ENCODE results near the gene MYLK2. TPM values are rescaled to one million over a fixed set of nuclear protein-coding genes. Genes with fewer than 3 reads are reported as not detected.

MYLK2 gene
- total RNA-seq, 1 donor from 2014 or later, result 0.19 TPM

- intact Hi-C loops (cut with DNase I), result no loop called here
- ATAC-seq (ENCODE audit: poor library complexity) (peak; percentile 57), DNase-seq (no peak)
These were observed 26.2 kb downstream of the MYLK2 start, which contains the start of gene FOXS1 for GRCh38 chr20:31845300-31845863. Gene FOXS1 (minus strand): TSS chr20:31845604. CDS start chr20:31845542, 62 bp downstream.

DNA sequence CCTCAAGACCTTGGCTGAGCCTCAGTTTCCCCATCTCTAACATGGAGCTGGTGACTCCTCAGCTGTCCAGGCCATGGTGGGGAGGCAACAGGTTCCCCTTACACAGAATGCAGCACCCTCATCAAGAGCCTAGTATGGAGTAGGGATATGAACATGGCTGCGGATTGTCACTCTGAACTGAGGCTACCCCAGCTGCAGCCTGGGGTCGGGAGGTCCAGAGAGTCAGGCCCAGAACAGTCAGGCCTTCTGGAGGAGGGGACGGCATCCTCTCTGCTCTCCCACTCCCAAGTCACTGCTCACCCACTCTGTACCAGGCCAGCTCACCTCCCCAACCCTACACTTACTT, 27.6 kb downstream of the MYLK2 start:
- intact Hi-C loops (cut with DNase I), result no loop called here
- ATAC-seq (ENCODE audit: poor library complexity), result no peak
- DNase-seq, result no peak

DNA sequence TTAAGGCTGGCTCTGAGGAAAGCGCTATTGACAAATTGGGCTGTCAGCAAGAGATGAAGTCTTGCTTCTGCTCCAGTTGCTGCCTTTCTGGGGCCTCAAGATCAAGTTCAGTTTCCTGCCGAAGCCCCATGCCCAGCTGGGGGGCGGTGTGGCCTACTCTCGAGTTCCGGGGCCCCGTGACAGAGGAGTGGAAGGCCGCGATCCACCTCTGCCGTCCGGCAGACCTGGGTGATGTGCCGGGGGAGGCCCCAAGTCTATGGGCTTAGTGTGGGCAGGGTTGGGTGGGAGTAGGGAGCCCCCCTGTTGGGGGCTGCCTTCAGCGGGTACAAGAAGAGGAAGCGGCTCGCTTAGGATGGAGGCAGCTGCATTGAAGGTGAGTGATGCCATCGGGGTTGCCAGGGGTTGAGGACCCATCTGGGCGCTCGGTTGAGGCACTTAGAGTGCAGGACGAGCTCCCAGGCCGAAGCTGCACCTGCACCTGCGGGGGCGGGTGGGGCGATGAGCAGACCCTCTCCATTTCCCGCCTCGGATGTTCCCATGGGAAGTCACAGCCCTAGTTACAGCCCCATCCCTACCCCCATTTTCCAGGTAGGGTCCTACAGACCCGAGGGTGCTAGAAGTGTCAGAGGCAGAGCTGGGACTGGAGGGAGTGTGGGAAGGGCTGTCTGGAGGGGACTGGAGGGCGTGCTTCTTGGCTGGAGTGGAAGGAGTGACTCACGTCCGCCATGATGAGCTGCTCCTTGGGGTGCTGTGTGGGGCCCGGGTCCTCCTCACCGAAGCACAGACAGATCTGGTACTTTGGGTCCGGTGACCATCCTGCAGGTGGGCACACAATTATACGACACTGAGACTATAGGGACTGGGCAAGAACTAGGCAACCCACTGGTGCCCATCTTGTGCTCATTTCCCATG, 29.2 kb downstream of the MYLK2 start:
- ATAC-seq (ENCODE audit: poor library complexity) (no peak), DNase-seq (no peak)
- intact Hi-C loops (cut with DNase I), result no loop called here

DNA sequence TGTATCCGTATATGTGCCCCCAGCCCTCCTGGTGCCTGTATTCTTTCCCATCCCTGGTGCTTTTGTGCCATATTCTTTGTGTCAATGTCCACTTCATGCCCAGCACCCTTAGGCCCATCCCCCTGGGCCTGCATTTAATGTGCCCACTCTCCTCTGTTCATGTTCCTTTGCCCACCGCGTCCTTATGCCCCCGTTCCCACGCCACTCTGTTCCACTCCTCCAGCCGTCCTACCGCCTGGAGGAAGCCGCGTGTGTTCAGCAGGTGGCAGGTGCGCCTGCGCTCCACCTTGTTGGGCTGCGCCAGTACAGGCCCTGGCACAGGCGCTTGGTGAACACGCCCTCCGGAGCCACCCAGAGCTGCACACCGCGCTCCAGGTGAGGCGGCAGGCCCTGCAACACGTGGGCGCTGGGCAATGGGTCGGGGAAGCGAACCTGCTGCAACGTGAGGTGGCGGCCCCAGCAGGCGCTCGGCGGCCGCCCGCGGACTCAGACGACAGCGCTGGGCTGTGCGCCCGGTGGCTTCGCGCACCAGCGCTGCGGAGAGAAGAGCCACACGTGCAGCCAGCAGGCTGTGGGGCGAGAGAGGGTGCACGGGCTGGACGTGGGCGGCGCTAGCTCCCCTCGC, 30.3 kb downstream of the MYLK2 start:
- intact Hi-C loops (cut with DNase I), result no loop called here
- DNase-seq (no peak), ATAC-seq (ENCODE audit: poor library complexity) (no peak)

DNA sequence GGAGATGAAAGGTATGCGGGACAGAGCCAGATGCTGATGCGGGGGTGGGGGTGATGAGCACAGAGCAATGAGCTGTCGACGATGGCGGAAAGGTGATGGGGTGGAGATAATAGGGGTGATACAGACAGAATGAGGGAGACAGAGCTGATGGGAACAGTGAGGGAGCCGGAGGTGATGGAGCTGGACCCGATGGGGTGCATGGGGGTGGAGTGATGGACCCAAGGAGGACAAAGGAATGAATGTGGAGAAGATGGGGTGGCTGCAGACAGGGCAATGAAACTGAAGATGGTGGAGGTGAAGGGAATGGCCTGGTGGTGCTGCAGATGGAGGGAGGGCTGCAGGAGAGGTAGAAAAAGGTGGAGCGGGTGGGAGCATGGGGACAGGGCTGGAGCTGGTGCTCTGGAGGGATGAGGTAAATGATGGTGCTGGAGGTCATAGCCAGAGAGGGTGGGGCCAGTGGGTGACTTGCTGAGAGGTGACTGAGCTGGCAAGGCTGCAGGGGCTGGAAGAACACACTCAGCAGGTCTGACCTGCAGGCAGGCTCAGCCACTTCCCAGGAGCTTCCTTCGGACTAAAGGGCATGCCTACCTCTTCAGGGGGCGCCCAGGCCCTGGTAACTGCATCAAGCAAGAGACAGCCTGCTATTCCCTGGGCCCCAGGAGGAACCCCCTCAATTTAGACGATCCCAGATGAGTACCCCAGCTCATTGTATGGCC, 32.2 kb downstream of the MYLK2 start:
- DNase-seq (no peak), ATAC-seq (ENCODE audit: poor library complexity) (no peak)
- intact Hi-C loops (cut with DNase I), result loop anchor here (5.0 to 10.0 kb wide), 3 partner anchors 101 to 233 kb away; partner anchors contain the start of gene PDRG1

DNA sequence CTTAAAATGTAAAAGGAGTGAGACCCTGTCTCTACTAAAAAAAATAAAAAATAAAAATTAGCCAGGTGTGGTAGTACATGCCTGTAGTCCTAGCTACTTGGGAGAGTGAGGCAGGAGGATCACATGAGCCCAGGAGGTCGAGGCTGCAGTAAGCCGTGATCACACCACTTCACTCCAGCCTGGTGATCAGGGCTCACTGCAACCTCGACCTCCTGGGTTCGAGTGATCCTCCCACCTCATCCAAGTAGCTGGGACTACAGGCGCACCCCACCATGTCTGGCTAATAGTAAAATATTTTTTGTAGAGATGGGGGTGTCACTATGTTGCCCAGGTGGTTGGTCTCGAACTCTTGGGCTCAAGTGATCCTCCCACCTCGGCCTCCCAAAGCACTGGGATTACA, 34.3 kb downstream of the MYLK2 start:
- no peak for ATAC-seq (ENCODE audit: poor library complexity)
- intact Hi-C loops (cut with DNase I), result loop anchor here (5.0 to 10.0 kb wide), 3 partner anchors 99 to 231 kb away; partner anchors contain the start of gene PDRG1
- no peak for DNase-seq

GRCh38 chr20:31856516-31856915, 37.4 kb downstream of the MYLK2 start:
- no peak for DNase-seq
- intact Hi-C loops (cut with DNase I), result loop anchor here (10.0 kb wide), 2 partner anchors 178 to 228 kb away; no protein-coding TSS in a partner anchor
- ATAC-seq (ENCODE audit: poor library complexity), result no peak

DNA sequence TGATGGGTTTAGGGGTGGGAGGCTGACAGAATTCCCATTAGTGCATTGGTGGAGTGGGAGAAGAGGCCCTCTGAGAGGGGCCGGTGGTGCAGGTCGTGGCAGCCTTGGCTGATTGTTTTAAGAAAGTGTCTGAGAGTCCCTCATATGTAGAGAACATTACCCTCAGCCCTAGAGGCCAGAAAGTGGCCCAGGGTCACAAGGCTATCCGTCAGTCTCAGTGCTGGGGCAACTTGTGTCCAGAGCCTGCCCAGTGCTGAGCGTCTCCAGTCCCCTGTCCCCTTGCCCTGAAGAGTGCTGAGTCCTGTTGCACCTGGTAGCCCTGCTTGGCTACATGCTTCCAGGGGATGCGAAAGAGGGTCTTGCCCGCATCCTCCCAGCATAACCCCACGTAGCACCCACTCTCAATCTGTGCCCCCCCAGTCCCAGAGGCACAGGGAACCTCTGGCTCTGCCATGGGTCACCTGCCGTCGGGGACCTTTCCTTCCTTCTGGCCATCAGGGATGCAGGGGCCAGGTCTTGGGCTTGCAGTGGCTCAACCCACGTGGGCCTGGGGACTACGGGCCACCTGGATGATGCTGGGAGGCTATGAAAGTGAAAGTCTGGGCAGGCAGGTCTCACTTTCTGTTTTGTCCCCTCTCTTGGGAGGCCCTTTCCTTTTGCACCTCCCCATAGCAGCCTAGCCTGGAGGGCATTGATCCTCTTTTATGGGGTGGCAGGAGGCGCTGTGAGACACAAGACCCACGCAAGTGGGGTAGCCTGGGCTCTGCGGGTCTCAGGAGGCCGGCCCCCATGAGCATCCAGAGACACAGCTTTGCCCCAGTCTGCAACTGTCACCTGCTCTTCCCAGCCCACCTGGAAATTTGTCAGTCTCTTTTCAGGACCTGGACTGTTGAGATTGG, 39.0 kb downstream of the MYLK2 start:
- intact Hi-C loops (cut with DNase I), result loop anchor here (10.0 kb wide), 2 partner anchors 177 to 227 kb away; no protein-coding TSS in a partner anchor
- ATAC-seq (ENCODE audit: poor library complexity) (no peak), DNase-seq (no peak)

GRCh38 chr20:31858760-31859083, 39.6 kb downstream of the MYLK2 start:
- intact Hi-C loops (cut with DNase I), result loop anchor here (10.0 kb wide), 2 partner anchors 176 to 226 kb away; no protein-coding TSS in a partner anchor
- ATAC-seq (ENCODE audit: poor library complexity), result no peak
- DNase-seq, result no peak

DNA sequence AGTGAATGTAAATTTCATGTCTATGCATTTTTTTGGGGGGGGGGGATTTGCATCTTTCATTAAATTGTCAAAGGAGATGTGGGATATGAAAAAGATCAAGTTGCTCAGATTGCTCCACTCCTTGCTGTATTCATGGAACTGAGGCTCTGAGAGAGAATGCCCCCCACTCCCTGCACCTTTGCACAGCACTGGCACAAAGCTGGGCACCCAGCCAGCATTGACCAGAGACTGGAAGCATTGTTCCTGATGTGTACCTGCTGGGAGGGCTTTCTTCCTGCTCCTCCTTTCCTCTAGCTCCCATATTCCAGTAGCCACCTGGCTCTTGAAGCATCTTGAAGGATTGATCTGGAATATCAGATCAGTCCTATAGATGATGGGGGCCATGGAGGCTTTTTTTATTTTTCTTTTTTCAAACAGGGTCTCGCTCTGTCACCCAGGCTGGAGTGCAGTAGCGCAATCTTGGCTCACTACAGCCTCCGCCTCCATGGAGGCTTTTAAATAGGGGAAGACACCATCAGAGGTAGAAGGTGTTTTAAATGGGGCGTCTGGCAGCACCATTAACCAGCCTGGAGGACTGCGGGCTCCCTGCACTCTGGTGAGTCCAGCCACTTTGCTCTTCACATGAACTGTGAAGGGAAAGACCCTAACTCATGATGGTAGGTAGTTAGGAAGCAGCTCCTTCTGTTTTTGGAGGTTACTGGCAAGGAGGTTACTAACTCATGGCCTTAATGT, 40.3 kb downstream of the MYLK2 start:
- intact Hi-C loops (cut with DNase I), result loop anchor here (10.0 kb wide), 2 partner anchors 175 to 225 kb away; no protein-coding TSS in a partner anchor
- no peak for DNase-seq
- no peak for ATAC-seq (ENCODE audit: poor library complexity)

GRCh38 chr20:31859998-31860380, 40.8 kb downstream of the MYLK2 start:
- intact Hi-C loops (cut with DNase I), result loop anchor here (10.0 kb wide), 2 partner anchors 175 to 225 kb away; no protein-coding TSS in a partner anchor
- ATAC-seq (ENCODE audit: poor library complexity) (no peak), DNase-seq (no peak)

DNA sequence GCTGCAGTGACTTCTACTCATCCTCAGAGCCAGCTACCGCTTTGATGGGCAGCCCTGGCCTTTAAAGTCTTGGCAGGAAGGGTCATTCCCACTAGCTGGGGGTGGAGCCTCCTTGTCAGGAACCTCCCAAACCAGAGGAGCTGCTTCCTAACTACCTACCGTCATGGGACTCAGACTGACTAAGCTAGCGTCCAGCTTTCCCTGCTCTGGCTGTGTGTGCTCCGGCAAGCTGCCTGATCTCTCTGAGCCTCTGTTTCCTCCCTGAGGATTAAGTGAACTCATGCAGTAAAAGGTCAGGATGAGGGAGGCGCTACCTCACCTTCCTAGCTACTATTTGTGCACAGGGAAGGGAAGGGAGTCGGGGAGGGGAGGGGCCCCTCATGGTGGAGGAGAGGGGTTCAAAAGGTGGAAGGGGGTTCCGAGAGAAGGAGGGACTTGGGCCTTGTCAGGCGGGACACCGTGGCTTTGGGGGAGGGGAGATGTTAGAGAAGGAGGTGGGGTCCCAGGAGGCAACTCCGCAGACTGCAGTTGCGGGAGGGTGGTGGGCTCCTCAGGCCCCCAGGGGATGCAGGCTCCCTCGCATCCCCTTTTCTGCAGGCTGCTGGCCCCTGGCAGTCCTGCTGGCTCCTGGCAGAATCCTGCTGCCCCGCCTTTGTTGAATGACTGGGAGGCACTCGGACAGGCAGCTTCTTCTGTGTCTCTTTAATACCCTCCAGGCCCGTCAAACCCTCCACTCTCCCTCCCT, 41.4 kb downstream of the MYLK2 start:
- intact Hi-C loops (cut with DNase I), result no loop called here
- DNase-seq (no peak), ATAC-seq (ENCODE audit: poor library complexity) (peak; percentile 70)

DNA sequence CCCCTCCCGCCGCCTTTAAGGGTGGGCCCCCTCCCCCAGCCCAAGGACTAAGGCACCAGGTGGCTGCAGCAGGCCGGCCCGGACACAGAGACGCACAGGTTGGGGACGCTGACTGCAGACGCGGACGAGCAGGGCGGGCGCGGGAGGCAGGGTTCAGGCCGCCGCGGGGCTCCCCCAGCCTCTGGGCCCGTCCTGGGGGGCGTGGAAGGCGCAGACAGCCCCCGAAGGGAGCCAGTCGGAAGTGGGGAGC, 41.9 kb downstream of the MYLK2 start:
- intact Hi-C loops (cut with DNase I), result no loop called here
- peak; percentile 52 for ATAC-seq (ENCODE audit: poor library complexity)
- DNase-seq, result no peak

- intact Hi-C loops (cut with DNase I), result no loop called here
- ATAC-seq (ENCODE audit: poor library complexity), result peak; percentile 76
- DNase-seq, result peak; percentile 72
These were observed 42.4 kb downstream of the MYLK2 start for GRCh38 chr20:31861385-31862156.

DNA sequence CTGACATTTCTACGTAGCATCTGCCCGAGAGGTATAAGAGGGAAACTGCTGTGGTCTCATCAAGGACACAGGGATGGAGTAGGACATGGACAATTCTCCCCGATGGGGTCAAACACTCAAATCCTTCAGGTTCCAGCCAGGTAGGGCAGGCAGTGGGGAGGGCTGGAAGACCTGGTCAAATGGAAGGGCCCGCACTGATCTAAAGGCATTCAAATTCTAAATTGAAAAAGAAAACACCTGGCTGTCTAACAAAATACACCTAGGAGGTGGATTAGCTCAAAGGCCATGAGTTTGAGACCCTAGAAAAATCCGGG, 43.0 kb downstream of the MYLK2 start:
- intact Hi-C loops (cut with DNase I), result no loop called here
- ATAC-seq (ENCODE audit: poor library complexity) (no peak), DNase-seq (no peak)

DNA sequence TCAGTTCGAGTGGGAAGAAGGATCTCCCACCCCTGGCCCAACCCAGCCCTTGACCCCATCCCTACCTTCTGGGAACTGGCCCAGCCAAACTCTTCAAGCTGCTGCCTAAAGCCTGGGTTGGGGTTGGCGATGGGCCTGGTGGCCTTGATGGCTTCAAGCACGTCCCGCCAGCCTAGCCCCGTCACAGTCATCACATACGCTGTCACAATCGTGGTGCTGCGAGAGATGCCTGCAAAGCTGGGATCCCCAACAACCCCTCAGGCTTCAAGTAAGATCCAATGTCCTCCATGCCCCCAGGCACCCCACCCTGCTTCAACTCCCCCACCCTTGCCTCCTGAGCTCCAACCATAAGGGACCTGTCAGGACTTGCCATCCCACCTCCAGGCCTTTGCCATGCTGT, 43.4 kb downstream of the MYLK2 start:
- intact Hi-C loops (cut with DNase I), result no loop called here
- ATAC-seq (ENCODE audit: poor library complexity), result no peak
- no peak for DNase-seq
